ENCODE measurements around the gene IL17RB.

IL17RB gene

GRCh38 chr3:53846134-53846850 is at the start of gene IL17RB, which contains the start of gene CHDH:
Gene IL17RB, plus strand, starts transcription at chr3:53846568. Its CDS starts 21 bp downstream, at chr3:53846589.
Gene CHDH, minus strand, starts transcription at chr3:53846419. Its CDS starts 22,411 bp downstream, at chr3:53824008.
- no peak for DNase-seq (ENCODE audit: low read depth)

- DNase-seq (ENCODE audit: low read depth) = no peak
Observed at GRCh38 chr3:53798144-53798543, 48.2 kb upstream of the IL17RB start.

GRCh38 chr3:53799338-53799865 is 47.0 kb upstream of the IL17RB start:
- DNase-seq (ENCODE audit: low read depth) = no peak

GRCh38 chr3:53800041-53800906 is 46.1 kb upstream of the IL17RB start:
- no peak for DNase-seq (ENCODE audit: low read depth)

- no peak for DNase-seq (ENCODE audit: low read depth)
Observed at GRCh38 chr3:53801319-53801718, 45.0 kb upstream of the IL17RB start.

- DNase-seq (ENCODE audit: low read depth) = no peak
Observed at GRCh38 chr3:53802256-53802880, 44.0 kb upstream of the IL17RB start.

- no peak for DNase-seq (ENCODE audit: low read depth)
Observed at GRCh38 chr3:53803124-53803815, 43.1 kb upstream of the IL17RB start.

- DNase-seq (ENCODE audit: low read depth) = no peak
Observed at GRCh38 chr3:53803816-53804695, 42.3 kb upstream of the IL17RB start.

GRCh38 chr3:53804697-53805462 is 41.5 kb upstream of the IL17RB start:
- peak; percentile 68 for DNase-seq (ENCODE audit: low read depth)

GRCh38 chr3:53805463-53806159 is 40.8 kb upstream of the IL17RB start:
- no peak for DNase-seq (ENCODE audit: low read depth)

GRCh38 chr3:53806182-53807116 is 39.9 kb upstream of the IL17RB start:
- DNase-seq (ENCODE audit: low read depth) = peak; percentile 62

GRCh38 chr3:53807117-53807810 is 39.1 kb upstream of the IL17RB start:
- DNase-seq (ENCODE audit: low read depth) = no peak

GRCh38 chr3:53808496-53808895 is 37.9 kb upstream of the IL17RB start:
- DNase-seq (ENCODE audit: low read depth) = no peak

- no peak for DNase-seq (ENCODE audit: low read depth)
Observed at GRCh38 chr3:53809267-53809666, 37.1 kb upstream of the IL17RB start.

GRCh38 chr3:53809764-53810400 is 36.5 kb upstream of the IL17RB start:
- no peak for DNase-seq (ENCODE audit: low read depth)

GRCh38 chr3:53811143-53811927 is 35.0 kb upstream of the IL17RB start:
- no peak for DNase-seq (ENCODE audit: low read depth)

Data from GM04504 (cell line).